ENCODE measurements around the gene ALOXE3.

ALOXE3 gene

GRCh38 chr17:8117980-8118768 is at the start of gene ALOXE3:
Gene ALOXE3, minus strand, starts transcription at chr17:8118514. Its CDS starts 524 bp downstream, at chr17:8117990.
- DNase-seq = no peak

DNA sequence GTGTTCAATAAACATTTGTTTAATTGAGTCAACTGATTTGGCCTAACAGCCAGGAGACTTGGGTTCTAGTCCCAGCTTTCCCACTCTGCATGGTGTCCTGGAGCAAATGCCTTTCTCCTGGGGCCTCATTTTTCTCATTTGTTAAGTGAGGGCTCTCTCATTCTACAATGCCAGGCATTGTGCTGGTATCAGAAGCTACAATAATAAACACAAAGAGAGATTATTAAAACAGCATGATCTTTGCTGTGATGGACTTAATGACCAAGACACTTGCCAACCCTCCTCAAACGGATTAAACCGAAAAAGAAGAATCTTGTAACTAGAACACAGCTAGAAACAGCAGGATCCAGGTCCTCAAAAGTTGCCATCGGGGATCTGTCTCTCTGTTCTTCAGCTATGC is 49.2 kb upstream of the ALOXE3 start:
- DNase-seq = no peak

DNA sequence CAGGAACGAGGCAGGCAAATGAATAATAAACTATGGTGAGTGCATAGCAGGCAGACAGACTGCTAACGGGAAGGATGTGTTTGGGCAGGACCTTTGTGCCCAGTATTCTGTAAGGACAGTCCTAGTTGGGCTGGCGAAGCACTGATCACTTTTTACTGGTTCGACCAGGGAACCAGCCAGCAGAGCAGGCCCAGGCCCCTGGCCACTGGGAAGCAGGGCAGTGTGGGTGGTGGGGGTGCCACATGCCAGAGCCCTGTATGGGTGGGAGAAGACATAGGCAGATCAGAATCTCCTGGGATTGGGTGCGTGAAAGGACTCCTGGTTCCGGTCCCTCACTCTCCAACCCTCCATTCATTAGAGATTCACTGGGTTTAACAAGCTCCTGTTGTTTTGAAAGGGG is 48.4 kb upstream of the ALOXE3 start:
- no peak for DNase-seq

GRCh38 chr17:8164815-8165131 is 46.5 kb upstream of the ALOXE3 start:
- DNase-seq = no peak

- DNase-seq = no peak
Observed at GRCh38 chr17:8163978-8164814, 45.9 kb upstream of the ALOXE3 start.

- no peak for DNase-seq
Observed at GRCh38 chr17:8162997-8163977, 45.0 kb upstream of the ALOXE3 start.

- DNase-seq = no peak
Observed at GRCh38 chr17:8162233-8162996, 44.1 kb upstream of the ALOXE3 start, which contains the start of gene VAMP2. Gene VAMP2, minus strand, starts transcription at chr17:8162948. Its CDS starts 69 bp downstream, at chr17:8162879.

GRCh38 chr17:8161289-8162232 is 43.2 kb upstream of the ALOXE3 start:
- DNase-seq = no peak

DNA sequence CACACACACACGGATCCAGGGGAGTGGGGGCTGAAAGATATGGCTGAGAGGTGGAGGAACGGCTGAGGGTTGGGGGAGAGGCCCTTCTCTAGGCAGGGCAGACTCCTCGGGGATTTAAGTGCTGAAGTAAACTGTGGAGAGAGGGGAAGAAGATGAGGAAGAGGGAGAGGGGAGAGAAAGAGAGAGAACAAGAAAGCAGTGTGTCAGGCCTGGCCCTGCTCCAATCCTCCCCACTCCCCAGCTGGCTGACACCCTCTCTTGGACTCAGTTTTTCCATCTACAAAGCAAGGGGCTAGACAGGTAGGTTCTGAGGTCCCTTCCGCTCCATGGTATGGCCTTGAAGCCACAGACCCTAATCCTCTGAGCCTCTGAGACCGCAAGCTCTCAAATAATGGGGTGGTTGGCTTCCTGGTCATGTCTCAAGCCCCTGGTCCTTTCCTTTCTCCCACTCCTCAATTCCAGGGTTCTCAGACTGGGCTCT is 42.5 kb upstream of the ALOXE3 start:
- DNase-seq = no peak

GRCh38 chr17:8160224-8160577 is 41.9 kb upstream of the ALOXE3 start:
- DNase-seq = no peak

- no peak for DNase-seq
Observed at GRCh38 chr17:8159459-8160223, 41.3 kb upstream of the ALOXE3 start.

DNA sequence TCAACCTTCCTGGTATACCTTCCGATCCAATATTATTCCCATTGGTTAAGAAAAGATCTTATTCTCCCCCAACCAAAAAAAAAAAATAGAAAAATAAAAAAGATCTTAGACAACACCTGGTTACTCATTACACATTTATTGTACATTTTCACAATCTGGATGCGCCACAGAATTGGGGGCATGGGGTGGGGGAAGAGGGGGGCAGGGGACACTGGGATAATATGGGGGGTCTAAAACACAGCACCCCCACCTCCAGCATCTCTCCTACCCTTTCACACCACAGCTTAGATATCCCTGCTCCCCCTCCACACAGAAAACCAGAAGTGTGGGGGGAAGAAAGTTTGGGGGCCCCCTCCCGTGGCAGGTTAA is 40.7 kb upstream of the ALOXE3 start:
- DNase-seq = no peak

DNA sequence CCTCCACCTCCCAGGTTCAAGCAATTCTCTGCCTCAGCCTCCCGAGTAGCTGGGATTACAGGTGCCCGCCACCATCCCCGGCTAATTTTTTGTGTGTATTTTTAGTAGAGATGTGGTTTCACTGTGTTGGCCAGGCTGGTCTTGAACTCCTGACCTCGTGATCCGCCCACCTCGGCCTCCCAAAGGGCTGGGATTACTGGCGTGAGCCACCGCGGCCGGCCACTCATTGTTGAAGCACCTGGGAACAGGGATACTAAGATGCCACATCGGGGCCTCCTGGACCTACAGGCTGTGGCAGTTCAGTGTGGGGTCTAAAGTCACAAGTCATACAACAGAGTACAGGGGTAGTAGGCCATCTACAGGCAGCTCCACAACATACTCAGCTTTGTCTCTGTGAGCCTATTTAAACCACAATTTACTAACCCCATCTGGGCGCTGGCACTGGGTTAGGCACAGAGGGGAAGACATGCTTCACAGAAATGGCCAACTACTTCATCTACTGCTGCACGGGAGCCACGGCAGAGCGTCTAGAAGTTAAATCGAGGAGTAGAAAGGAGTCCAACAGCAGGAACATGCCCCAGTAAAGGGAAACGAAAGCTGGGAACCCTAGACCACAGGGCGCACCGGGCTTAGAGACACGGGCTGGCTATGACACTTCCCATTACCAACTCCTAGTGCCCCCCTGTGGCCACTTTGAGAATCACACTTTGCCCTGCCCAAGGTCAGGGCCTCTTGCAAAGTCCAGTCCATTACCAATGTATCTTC is 40.1 kb upstream of the ALOXE3 start:
- DNase-seq = no peak

GRCh38 chr17:8156246-8156992 is 38.1 kb upstream of the ALOXE3 start:
- peak; percentile 89 for DNase-seq

DNA sequence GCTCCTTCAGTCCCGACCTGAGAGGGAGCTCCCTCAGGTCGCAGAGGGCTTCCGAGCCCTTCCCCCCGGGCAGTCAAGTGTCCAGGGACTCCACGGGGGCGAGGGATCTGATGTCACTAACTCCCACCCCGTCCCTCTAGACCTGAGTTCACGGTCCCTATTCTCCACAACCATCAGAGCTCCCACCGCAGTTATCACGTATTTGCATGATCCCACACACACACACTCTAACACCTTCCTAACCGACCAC is 37.6 kb upstream of the ALOXE3 start:
- DNase-seq = no peak

GRCh38 chr17:8155231-8155995 is 37.1 kb upstream of the ALOXE3 start:
- no peak for DNase-seq

GRCh38 chr17:8154608-8155155 is 36.4 kb upstream of the ALOXE3 start:
- no peak for DNase-seq
